ENCODE data around the gene SLC38A10. TPM values are rescaled to one million over a fixed set of nuclear protein-coding genes. Genes with fewer than 3 reads are reported as not detected.

SLC38A10 gene
- total and polyA plus RNA-seq, 2 of the 13 experiments (the other 11 are each of a cell fraction or from before 2014, with no cell fraction given) = 23.4 to 55.8 TPM

GRCh38 chr17:81210868-81211267 is 84.2 kb downstream of the SLC38A10 start:
- Histone ChIP-seq H3K9ac (ENCODE audit: insufficient read depth, low read depth, low read length) (no peak overlapping the region), H2AFZ (ENCODE audit: low read length) (no peak overlapping the region), H3K4me3 (replicated peaks in 1 of 3; ENCODE audit: insufficient read depth in 1 of 3, low read depth in 2 of 3, low read length in 3 of 3) (no peak overlapping the region), H3K4me2 (ENCODE audit: low read depth, low read length) (no peak overlapping the region), H3K9me3 (ENCODE audit: low read length) (no peaks in the 10 kb centered on the region), H3K4me1 (ENCODE audit: insufficient read depth, low read length) (no peaks in the 10 kb centered on the region), H3K27ac (ENCODE audit: extremely low read length, insufficient read depth, low read length) (no peak overlapping the region), H4K20me1 (ENCODE audit: insufficient read depth, low read length) (no peaks in the 10 kb centered on the region), H3K27me3 (ENCODE audit: control insufficient read depth in 1 of 2, insufficient read depth in 2 of 2, low read length in 2 of 2) (no peaks in the 10 kb centered on the region), H3K79me2 (ENCODE audit: insufficient read depth, low read length) (no peaks in the 10 kb centered on the region), H3K36me3 (replicated peaks in 1 of 2; ENCODE audit: control insufficient read depth in 1 of 2, insufficient read depth in 2 of 2, low read length in 2 of 2) (peaks cover 12 to 31% of the 10 kb centered on the region in 2 experiments)
- intact Hi-C loops (cut with micrococcal nuclease; ENCODE audit: unreplicated experiment) (no loop called here), in situ Hi-C loops (cut with HindIII; ENCODE audit: extremely low pct_ligation_motif_present, low pct_unique_long_range_greater_than_20kb) (no loop called here)
- no peak for FAIRE-seq
- 88% methylated on average over 14 of the region's 14 CpGs for WGBS (ENCODE audit: low lambda C conversion rate)
- BruUV-seq (replicated peaks) = no TSS peak
- DNase-seq (ENCODE audit: low spot score) = no peak
- ChIA-PET CTCF (ENCODE audit: low intra/inter-chr PET ratio, low total read pairs) (no interaction called here), POLR2A (no interaction called here)
- ATAC-seq = no peak; the same call in 2 of the 3 replicates
- TF ChIP-seq ZNF292 (CRISPR knock-in tag; IDR thresholded peaks at IDR 0.05; ENCODE audit: borderline replicate concordance, low read depth) (no peak), ZNF280D (CRISPR knock-in tag; IDR thresholded peaks at IDR 0.05) (no peak), SETDB1 (CRISPR knock-in tag; IDR thresholded peaks at IDR 0.05; ENCODE audit: borderline replicate concordance) (no peak), ZBTB7B (CRISPR knock-in tag; IDR thresholded peaks at IDR 0.05) (no peak), STAG1 (CRISPR knock-in tag; IDR thresholded peaks at IDR 0.05) (peak; percentile 5; the same call in 1 of the 2 replicates), SCMH1 (CRISPR knock-in tag; IDR thresholded peaks at IDR 0.05; ENCODE audit: borderline replicate concordance) (no peak), ZNF644 (CRISPR knock-in tag; IDR thresholded peaks at IDR 0.05; ENCODE audit: low read depth) (no peak), SMAD1 (CRISPR knock-in tag; IDR thresholded peaks at IDR 0.05; ENCODE audit: borderline replicate concordance, low read depth) (no peak), RNF219 (CRISPR knock-in tag; IDR thresholded peaks at IDR 0.05) (no peak), TP53 (CRISPR knock-in tag; conservative IDR thresholded peaks at IDR 0.05) (no peak), THYN1 (CRISPR knock-in tag; IDR thresholded peaks at IDR 0.05; ENCODE audit: borderline replicate concordance, low read depth) (no peak)
- TF ChIP-seq, protein P1, sequence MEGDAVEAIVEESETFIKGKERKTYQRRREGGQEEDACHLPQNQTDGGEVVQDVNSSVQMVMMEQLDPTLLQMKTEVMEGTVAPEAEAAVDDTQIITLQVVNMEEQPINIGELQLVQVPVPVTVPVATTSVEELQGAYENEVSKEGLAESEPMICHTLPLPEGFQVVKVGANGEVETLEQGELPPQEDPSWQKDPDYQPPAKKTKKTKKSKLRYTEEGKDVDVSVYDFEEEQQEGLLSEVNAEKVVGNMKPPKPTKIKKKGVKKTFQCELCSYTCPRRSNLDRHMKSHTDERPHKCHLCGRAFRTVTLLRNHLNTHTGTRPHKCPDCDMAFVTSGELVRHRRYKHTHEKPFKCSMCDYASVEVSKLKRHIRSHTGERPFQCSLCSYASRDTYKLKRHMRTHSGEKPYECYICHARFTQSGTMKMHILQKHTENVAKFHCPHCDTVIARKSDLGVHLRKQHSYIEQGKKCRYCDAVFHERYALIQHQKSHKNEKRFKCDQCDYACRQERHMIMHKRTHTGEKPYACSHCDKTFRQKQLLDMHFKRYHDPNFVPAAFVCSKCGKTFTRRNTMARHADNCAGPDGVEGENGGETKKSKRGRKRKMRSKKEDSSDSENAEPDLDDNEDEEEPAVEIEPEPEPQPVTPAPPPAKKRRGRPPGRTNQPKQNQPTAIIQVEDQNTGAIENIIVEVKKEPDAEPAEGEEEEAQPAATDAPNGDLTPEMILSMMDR (CRISPR knock-in tag; IDR thresholded peaks at IDR 0.05) = peak; percentile 22
- TF ChIP-seq, protein P2, sequence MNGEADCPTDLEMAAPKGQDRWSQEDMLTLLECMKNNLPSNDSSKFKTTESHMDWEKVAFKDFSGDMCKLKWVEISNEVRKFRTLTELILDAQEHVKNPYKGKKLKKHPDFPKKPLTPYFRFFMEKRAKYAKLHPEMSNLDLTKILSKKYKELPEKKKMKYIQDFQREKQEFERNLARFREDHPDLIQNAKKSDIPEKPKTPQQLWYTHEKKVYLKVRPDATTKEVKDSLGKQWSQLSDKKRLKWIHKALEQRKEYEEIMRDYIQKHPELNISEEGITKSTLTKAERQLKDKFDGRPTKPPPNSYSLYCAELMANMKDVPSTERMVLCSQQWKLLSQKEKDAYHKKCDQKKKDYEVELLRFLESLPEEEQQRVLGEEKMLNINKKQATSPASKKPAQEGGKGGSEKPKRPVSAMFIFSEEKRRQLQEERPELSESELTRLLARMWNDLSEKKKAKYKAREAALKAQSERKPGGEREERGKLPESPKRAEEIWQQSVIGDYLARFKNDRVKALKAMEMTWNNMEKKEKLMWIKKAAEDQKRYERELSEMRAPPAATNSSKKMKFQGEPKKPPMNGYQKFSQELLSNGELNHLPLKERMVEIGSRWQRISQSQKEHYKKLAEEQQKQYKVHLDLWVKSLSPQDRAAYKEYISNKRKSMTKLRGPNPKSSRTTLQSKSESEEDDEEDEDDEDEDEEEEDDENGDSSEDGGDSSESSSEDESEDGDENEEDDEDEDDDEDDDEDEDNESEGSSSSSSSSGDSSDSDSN (CRISPR knock-in tag; IDR thresholded peaks at IDR 0.05) = no peak
- TF ChIP-seq, protein P3, sequence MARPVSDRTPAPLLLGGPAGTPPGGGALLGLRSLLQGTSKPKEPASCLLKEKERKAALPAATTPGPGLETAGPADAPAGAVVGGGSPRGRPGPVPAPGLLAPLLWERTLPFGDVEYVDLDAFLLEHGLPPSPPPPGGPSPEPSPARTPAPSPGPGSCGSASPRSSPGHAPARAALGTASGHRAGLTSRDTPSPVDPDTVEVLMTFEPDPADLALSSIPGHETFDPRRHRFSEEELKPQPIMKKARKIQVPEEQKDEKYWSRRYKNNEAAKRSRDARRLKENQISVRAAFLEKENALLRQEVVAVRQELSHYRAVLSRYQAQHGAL (CRISPR knock-in tag; IDR thresholded peaks at IDR 0.05; ENCODE audit: not compliant biosample characterization) = no peak

Data from HepG2 (cell line).